Kidney tubule cell (primary cell): ENCODE data around the gene ITGA1.
"Not testable (repeated sequence)": the region's sequence is repeated elsewhere in the genome, so short reads cannot be mapped to it uniquely, and the experiment has no call there.

Experiments used
- DNase-seq: peaks from one replicate; pipeline ENCODE4 v3.0.0-alpha.2; 2018; ENCODE audit warnings: low spot score

ITGA1 gene

GRCh38 chr5:52831786-52832511 is 44.2 kb downstream of the ITGA1 start:
- DNase-seq = no peak

DNA sequence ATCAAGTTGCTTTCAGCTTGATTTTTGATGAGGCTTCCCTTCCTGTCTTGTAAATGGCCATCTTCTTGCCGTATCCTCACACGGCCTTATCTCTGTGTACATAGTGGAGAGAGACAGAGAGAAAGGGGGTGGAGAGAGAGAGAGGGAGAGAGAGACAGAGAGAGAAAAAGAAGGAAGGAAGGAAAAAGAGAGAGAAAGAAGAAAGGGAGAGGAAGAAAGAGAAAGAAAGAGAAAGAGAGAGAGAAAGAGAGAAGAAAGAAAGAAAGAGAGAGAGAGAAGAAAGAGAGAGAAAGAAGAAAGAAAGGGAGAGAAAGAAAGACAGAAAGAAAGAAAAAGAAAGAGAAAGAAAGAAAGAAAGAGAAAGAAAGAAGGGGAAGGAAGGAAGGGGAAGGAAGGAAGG is 46.6 kb downstream of the ITGA1 start:
- DNase-seq = no peak

DNA sequence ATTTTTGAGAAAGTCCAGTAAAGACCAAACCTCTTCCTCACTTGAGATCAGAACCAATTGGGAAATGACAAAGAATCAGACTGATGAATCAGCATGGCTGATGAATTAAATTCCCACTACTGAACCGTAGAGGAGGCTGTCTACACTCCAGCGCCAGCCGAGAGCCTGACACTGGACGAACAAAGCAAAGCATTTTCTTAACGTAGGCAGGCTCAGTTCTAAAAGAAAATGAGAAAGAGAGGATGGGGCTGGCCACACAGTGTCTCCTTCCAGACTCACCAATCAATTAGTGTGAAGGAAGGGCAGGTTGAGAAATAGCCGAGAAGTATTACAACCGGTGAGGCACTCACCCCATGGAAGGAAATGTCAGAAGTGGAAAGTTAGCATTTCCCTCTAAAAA is 49.4 kb downstream of the ITGA1 start:
- DNase-seq = peak; percentile 87

GRCh38 chr5:52837591-52838001 is 49.9 kb downstream of the ITGA1 start:
- DNase-seq = no peak

- peak; percentile 81 for DNase-seq
Measured at GRCh38 chr5:52838326-52839015, 50.8 kb downstream of the ITGA1 start.

- DNase-seq = no peak
Measured at GRCh38 chr5:52839285-52839684, 51.6 kb downstream of the ITGA1 start.

DNA sequence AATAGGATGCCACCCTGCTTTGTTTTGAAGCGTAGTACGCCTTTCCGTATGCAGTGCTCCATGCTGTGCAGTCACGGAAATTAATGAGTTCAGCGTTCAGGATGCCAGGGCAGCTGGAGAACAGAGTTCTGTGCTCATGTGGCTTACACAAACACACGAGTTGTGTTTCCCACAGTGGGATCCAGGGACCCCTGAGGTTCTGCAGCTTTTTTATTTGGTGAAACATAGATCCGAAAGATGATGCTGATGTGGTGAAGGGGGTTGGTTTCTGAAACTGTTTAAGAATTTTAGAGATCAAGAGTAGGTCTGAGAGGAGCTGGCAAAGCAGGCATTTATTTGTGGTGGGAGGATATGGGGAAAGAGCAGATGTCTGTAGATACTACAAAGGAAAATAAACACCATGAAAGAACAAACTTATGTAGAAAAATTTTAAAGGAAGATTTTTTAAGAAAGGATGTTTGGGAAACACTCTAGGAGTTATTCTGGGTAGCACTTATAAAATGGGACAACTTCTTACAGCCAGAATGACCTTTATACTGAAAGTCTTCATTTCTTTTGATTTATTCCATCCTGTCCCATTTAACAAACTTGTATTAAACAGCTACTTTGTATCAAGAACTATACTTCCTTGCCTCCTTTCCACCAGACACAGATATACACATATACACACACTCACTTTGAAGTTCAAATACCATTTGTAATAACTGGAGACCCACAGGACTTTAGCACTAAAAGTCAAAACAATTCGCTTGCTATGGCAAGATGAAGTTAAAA is 52.7 kb downstream of the ITGA1 start:
- DNase-seq = peak; percentile 43

DNA sequence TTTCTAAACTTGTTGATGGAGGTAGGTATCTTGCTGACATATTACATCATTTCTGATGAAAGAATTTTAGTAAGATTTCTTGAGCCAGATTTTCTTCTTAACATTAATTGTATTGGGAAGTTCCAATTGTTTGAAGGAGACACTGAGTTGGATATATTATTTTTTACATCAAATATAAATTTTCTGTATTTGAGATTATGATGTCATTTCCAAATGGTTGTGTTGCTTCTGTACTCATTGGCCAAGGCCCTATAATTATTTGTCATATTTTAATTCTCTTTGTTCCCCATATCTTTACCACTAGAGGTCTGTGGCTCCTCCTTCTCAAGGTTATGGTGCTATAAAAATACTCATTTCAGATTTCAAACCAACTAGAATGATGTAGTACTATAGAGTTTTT is 53.4 kb downstream of the ITGA1 start:
- DNase-seq = no peak

- DNase-seq = peak; percentile 49
Measured at GRCh38 chr5:52842111-52842510, 54.4 kb downstream of the ITGA1 start.

- no peak for DNase-seq
Measured at GRCh38 chr5:52844885-52845284, 57.2 kb downstream of the ITGA1 start.

DNA sequence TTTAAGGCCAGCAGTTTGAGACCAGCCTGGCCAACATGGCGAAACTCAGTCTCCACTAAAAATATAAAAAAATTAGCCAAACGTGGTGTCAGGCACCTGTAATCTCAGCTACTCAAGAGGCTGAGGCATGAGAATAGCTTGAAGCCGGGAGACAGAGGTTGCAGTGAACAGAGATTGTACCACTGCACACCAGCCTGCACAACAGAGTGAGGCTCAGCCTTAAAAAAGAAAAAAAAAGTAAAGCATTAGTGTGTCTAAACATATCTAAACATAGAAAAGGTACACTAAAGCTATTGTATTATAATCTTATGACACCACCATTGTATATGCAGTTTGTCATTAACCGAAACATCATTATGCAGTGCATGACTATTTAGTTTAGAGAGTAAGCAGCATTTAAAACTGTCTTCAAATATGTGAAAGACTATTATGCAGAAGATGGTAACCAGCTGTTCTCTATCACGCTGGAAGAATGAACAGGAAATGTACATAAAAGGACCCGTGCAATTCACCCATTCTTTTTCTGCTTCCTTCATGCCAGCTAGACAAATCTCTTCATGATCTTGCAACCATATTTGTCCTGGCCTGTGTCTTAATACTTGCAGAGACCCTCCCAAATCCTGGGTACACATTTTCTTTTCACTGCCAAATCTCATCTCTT is 58.6 kb downstream of the ITGA1 start:
- DNase-seq = no peak

GRCh38 chr5:52848688-52849087 is 61.0 kb downstream of the ITGA1 start:
- not testable (repeated sequence) for DNase-seq

DNA sequence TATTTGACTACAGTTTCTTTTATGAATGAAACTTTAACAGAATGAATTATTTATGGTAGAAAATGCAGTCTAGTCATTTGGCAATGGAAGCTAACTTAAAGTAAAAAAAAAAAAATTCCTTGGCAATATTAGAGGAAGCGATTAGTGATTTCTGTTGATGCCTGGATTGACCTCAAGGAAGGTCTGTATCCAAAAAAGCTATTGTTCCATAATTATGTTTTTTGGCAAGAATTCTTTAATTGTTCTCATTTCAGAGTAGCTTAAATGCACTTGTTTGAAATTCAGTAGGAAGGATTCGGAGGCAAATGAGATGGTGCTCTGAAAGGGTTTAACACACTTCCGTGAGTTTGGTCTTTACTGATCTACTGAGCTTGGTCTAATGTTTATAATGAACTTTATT is 61.8 kb downstream of the ITGA1 start:
- DNase-seq = no peak

- DNase-seq = no peak
Measured at GRCh38 chr5:52853650-52854049, 65.9 kb downstream of the ITGA1 start.

DNA sequence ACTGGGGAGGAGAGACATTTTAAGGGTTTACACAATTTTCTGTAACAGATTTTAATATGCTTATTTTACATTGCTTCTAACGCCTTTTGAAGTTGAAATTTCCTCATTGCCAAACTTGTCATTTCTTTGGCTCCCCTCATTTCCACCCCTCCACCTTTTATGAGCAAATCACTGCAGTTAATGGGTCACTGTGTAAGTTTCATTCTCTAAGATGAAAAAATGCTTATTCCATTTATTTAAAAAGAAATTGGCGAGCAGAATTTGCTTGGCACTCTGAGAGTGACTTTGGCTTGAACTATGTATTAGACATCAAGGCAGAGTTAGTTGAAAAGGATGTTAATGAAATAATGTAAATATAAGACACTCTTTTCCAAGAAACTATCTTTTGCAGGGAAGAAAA is 66.6 kb downstream of the ITGA1 start:
- no peak for DNase-seq

DNA sequence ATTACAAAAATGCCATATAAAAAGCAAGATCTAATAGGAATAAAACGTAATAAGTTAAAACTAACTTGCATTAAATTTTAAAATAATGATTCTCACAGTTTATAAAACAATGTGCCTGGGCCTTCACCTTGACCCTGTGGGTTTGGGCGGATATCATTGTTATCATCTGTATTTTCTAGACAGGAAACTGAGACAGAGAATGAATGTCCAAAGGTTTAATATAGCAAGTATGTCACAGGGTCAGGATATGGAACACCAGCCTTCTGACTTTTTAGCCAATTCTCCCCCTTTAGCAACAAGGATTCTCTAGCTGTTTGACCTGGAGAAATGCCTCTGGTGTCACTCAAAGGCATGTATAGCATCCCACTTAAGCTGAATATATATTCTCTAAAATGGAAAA is 67.2 kb downstream of the ITGA1 start:
- DNase-seq = no peak

DNA sequence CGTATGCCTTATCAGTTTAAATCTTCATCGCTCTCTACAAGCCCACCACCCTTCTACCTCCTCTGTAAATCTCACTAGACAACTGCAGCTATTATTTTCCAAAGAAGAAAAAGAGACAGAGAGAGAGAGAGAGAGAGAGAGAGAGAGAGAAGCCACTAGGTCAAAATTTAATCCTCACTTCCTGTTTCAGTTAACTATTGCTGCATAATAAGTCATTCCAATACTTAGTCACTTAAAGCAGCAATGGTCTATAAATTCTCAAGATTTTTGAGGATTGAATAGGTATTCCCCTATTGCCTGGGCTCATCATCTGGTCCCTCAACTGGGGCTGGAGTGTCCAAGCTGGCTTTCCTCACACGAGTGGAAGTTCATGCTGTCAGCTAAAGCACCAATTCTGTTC is 68.8 kb downstream of the ITGA1 start:
- peak; percentile 85 for DNase-seq

- DNase-seq = peak; percentile 60
Measured at GRCh38 chr5:52859628-52860027, 71.9 kb downstream of the ITGA1 start.

DNA sequence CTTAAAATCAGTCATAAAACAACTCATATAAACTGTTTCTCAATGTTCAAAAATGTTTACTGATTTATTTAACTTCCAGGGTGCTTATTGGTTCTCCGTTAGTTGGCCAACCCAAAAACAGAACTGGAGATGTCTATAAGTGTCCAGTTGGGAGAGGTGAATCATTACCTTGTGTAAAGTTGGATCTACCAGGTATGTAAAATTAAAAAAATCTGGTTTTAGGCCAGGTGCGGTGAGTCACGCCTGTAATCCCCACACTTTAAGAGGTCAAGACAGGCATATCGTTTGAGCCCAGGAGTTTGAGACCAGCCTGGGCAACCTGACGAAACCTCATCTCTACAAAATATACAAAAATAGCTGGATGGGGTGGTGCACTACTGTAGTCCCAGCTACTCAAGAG is 73.7 kb downstream of the ITGA1 start:
- no peak for DNase-seq

- DNase-seq = no peak
Measured at GRCh38 chr5:52863715-52864290, 76.1 kb downstream of the ITGA1 start.

DNA sequence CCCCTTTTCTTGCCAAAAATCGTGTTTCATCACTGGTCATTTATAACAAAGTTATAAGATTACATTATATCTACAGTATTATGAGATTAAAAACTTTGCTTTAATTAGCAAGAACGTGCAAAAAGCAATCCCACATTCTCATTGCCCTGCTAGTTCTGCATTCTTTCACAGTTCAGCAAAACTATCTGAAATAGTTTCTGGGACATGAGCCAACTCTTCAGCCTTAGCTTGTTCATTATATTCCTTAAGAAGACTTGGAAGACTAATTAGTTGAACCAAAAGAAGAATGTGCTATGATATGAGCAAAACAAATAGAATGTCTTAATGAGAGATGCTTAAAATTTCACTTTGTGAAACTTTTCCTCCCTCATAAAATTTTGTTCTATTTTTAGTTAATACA is 76.7 kb downstream of the ITGA1 start:
- DNase-seq = peak; percentile 51

DNA sequence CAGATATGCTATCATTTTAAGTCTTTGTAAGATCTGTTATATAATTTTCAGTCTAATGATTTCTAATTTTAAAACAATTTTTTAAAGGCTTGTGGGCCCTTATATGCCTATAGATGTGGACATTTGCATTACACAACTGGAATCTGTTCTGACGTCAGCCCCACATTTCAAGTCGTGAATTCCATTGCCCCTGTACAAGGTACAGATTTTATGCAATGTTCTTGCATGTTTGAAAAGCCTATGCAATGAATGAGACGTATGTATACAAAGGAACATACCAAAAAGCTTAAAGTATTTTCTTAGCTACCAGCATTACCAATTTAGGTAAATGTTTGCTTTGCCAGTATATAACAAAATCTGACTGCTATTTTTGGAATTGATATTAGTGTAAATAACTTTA is 77.2 kb downstream of the ITGA1 start:
- no peak for DNase-seq
